DMS79 treated with DMSO at 0.1 percent for 48 hours (cell line): ENCODE results near the gene KDM3B.
"Not testable (repeated sequence)": the region's sequence is repeated elsewhere in the genome, so short reads cannot be mapped to it uniquely, and the experiment has no call there.

Experiments used
- DNase-seq: peaks from one replicate; lab custom pipeline; 2025; lab: John Stamatoyannopoulos, UW

Gene KDM3B

DNA sequence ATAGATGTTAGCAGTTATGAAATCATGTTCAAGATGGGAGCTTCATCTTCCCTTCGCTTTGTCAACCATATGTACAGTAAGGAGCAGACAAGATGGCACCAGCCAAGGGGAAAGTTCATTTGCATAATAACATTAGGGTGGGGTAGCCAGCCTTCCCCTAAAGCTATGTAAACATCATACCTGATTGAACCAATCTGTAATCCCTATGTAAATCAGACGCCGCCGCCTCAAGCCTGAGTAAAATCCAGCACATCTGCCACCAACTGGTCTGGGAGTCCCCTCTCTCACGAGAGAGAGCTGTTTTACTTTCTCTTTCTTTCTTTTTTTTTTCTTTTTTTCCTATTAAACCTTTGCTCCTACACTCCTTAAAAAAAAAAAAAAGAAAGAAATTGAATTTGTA lies 55.5 kb downstream of the KDM3B start:
- DNase-seq: no peak

DNA sequence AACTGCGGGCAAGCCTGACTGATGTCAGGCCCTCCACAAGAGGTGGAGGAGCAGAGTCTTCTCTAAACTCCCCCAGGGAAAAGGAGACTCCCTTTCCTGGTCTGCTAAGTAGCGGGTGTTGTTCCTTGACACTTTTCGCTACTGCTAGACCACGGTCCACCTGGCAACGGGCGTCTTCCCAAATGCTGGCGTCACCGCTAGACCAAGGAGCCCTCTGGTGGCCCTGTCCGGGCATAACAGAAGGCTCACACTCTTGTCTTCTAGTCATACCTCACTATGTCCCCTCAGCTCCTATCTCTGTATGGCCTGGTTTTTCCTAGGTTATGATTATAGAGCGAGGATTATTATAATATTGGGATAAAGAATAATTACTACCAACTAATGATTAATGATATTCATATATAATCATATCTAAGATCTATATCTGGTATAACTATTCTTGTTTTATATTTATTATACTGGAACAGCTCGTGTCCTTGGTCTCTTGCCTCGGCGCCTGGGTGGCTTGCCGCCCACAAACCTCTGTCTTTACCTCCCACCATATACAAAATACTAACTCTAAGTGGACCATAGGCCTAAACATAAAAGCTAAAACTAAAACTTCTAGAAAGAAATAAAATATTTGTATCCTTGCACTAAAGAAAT lies 58.6 kb downstream of the KDM3B start:
- DNase-seq: not testable (repeated sequence)

GRCh38 chr5:138418444-138418843 lies 66.0 kb downstream of the KDM3B start:
- no peak for DNase-seq

- no peak for DNase-seq
Observed at GRCh38 chr5:138425079-138425478, 72.6 kb downstream of the KDM3B start.

- DNase-seq: no peak
Observed at GRCh38 chr5:138435943-138436342, 83.5 kb downstream of the KDM3B start.

DNA sequence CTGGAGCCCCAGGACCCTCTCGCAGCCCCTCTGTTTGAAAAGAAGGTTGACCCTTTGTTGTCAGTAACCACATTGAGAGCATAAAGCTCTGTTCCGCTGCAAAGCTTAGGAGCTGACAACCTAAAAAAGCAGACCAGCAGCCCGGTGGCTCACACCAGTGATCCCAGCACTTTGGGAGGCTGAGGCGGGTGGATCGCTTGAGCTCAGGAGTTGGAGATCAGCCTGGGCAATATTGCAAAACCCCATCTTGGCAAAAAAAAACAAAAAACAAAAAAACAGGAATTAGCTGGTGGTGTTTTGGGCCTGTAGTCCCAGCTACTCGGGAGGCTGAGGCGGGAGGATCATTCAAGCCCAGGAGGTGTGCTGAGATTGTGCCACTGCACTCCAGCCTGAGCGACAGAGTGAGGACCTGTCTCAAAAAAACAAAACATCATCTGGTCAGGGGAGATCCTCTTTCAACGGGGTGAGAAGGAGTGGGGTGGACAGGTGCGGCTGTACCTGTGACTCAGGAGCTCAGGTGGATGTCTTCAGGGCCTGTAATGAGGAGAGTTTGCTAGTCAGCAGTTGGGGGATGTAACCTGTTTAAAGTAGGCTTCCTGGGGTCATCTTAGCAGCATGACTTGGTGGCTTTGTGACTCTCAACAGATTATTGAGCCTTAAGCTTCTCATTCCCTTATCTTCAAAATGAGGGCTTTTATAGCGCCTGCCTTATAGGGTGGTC lies 85.7 kb downstream of the KDM3B start:
- DNase-seq: no peak

GRCh38 chr5:138438724-138439476 lies 86.4 kb downstream of the KDM3B start, which contains the start of gene REEP2:
Gene REEP2 (plus strand): TSS chr5:138439057. CDS start chr5:138439209, 152 bp downstream.
- DNase-seq: peak; percentile 10

DNA sequence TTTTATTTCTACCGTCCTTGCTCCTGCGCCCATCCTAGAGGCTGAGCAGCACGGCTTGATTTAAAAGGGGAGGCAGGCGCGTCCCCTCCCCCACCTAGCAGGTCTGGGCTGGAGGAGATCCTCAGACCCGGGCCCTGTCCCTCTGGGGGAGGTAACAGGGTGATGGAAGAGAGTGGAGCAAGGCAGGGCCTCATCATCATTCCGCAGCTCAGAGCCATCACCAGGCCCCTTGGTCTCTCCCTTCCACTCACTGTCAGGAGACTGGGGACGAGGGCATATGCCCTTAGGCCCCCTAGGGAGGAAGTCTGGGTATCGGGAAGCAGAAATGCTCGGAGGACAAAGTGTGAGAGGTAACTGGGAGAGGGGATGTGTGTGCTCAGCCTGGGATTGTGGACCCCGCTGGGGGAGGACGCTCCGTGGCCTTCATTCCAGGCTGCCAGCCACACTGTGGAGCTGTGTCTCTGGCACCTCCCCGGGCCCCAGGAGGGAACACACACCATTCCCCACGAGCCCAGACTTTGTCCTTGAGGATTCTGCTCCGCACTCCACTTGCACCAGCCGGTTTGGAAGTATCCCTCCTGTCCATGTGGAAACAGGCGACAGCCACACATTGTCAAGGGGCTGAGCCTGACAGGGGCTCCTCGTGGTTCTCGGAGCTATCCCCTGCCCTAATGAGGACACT lies 87.1 kb downstream of the KDM3B start:
- no peak for DNase-seq

GRCh38 chr5:138440159-138441073 lies 87.9 kb downstream of the KDM3B start:
- no peak for DNase-seq

- no peak for DNase-seq
Observed at GRCh38 chr5:138441221-138441620, 88.7 kb downstream of the KDM3B start.

DNA sequence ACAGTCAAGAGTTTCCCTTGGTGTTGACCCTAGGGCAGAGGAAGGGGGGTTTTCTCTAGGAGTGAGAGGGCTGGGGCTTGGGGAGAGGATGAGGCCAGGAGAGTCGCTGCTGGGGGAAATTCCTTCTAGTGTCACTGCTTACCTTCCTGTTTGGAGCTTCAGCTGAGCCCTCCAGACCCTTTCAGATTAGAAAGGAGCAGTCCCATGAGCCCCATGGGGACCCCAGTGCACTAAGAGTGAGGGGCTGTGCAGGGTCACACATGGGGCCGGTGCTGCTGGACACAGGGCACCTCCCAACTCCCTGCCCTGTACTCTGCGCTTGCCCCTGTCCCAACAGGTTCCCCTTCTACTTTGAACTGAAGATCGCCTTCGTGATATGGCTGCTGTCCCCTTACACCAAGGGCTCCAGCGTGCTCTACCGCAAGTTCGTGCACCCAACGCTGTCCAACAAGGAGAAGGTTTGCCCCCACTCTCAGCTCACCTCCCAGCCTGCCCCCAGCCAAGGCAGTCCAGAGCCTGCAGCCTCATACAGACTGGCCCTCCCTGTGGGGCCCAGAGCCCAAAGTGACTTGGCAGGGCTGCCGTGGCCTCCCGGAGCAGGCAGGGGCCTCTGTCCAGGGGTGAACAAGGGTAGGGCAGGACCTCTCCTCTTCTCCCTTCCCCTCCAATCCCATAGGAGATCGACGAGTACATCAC lies 91.7 kb downstream of the KDM3B start:
- no peak for DNase-seq

- no peak for DNase-seq
Observed at GRCh38 chr5:138444774-138445546, 92.5 kb downstream of the KDM3B start.

DNA sequence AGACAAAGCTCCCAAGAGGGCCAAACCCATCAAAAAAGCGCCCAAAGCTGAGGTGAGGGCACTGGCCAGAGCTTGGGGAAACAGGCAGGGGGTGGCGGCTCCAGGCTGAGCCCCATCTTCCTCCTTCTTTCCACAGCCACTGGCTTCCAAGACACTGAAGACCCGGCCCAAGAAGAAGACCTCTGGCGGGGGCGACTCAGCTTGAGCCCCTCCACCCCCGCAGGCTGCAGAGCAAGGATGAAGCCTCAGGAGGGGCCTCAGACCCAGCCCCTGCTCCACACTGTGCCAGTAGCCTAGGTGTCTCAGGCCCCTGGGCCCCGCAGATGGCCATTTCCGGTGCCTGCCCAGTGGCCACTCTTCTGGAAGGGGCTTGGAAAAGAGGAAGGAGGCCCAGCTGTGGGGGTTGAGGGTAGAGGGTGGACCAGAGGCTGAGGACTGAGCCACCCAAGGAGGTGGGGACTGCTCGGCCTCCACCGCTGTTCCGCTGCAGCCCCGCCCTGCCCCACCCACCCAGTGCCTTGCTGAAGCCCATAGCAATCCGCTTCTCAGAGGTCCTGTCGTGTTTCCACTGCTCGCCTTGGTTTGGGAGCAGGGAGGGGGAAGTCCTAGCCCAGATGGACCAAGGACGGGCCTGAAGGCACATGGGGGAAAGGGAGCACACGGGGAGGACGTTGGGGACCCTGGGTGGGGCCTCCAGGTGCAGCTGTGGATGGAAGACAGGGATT lies 93.2 kb downstream of the KDM3B start:
- DNase-seq: no peak

DNA sequence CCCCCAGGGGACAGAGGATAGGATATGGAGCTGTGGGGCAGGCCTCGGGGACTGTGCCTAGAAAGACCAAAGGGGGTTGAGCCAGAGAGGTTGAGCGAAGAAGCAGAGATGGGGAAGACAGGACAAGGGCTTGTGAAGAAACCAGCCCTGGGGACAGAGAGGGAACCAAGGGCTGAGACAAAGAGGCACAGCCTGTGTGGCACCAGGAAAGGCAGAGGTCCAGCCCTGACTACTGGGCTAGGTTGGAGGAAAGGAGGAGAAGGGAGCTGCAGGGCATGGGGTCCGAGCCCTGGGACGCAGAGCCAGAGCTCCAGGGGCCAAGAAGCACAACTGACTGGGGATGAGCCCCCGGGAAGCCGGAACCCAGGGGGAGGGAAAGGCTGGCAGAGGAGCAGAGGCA lies 95.6 kb downstream of the KDM3B start:
- no peak for DNase-seq

- DNase-seq: peak; percentile 71
Observed at GRCh38 chr5:138448481-138449398, 96.3 kb downstream of the KDM3B start.

DNA sequence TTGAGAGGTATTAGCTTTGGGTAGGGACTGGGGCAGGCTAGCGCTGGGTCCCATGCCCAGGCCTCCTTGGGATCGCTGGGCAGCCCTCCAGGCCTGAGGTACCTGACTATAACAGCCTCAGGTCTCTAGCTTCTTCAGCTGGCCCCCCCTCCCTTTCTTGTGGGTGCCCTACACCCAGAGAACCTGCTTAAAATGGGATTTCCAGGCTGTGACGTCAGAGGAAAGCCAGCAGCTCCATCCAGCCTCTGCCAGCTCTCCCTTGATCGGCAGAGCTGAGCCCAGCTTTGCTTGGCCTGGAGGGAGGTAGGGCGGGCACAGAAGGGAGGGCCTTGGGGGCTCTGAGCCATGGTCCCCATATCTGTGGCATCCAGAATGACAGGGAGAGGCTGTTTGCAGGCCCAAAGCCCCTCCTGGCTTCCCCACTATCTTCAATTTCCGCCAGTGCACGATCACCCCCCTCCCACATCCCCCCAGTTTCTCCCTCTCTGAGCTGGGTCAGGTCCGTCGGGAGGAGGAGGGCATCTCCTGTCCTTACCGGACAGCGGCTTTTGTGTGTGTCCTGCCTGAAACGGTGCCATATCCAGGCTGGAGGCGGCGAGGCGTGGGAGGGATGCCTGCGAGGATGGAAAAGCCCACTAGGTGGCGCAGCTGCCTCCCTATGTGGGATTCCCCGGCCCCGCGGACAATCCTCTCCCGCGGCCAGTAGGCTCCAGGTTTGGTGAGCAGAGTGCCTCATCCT lies 97.2 kb downstream of the KDM3B start:
- peak; percentile 56 for DNase-seq

- no peak for DNase-seq
Observed at GRCh38 chr5:138450971-138451370, 98.5 kb downstream of the KDM3B start.
